B cell (primary cell): Measurements from ENCODE around the gene SLC7A11. TPM values are rescaled to one million over a fixed set of nuclear protein-coding genes. Genes with fewer than 3 reads are reported as not detected.

ENCODE experiments used
- ATAC-seq: fragments of 200-7000 bp; cut with Tn5 transposase; one replicate; pipeline ENCODE4 v1.10.0; 2021; ENCODE audit warnings: low read depth, mild to moderate bottlenecking, moderate number of reproducible peaks, moderate library complexity
- CTCF ChIA-PET: fragments of 350-600 bp; sonication (Branson Sonifier 250); formaldehyde crosslinking; loops from one replicate; lab custom pipeline; 2021; ENCODE audit warnings: antibody characterized with exemption, inconsistent platforms; lab: Charles Lee
- POLR2A ChIA-PET: fragments of 350-600 bp; sonication (Branson Sonifier 250); formaldehyde crosslinking; loops from one replicate; lab custom pipeline; 2021; ENCODE audit warnings: antibody characterized with exemption; lab: Charles Lee
- DNase-seq: peaks from one replicate; pipeline ENCODE4 v3.0.0; 2013
- H2AFZ ChIP-seq: 2 replicates; pipeline ENCODE4 v1.6.1; 2012; ENCODE audit warnings: mild to moderate bottlenecking, low read depth, low read length; ENCODE audit not compliant: insufficient read depth, poor library complexity, severe bottlenecking
- H3K27ac ChIP-seq, 2 donors: 1 replicate in 1 of 2; 2 replicates in 1 of 2; pipeline ENCODE4 v1.5.1; 2012 to 2013; ENCODE audit warnings: low read length in 2 of 2, mild to moderate bottlenecking in 2 of 2, moderate library complexity in 1 of 2
- H3K27me3 ChIP-seq, 4 experiments: fragments of 200-600 bp in 1 of 4; sonication (generic) in 1 of 4; replicated peaks in 1 of 4; 1 replicate in 2 of 4; 2 replicates in 2 of 4; pipeline versions ENCODE4 v1.6.1 to v1.7.0; 2013 to 2016; ENCODE audit warnings: low read length in 3 of 4, mild to moderate bottlenecking in 2 of 4, mixed read lengths in 1 of 4, moderate library complexity in 1 of 4; ENCODE audit not compliant: insufficient read depth in 4 of 4, control insufficient read depth in 3 of 4; ENCODE audit errors: control extremely low read depth in 1 of 4
- H3K36me3 ChIP-seq, 2 experiments: replicated peaks in 1 of 2; 1 replicate in 1 of 2; 2 replicates in 1 of 2; pipeline versions ENCODE4 v1.6.1 to v1.7.1; 2013; ENCODE audit warnings: low read length in 1 of 2; ENCODE audit not compliant: insufficient read depth in 2 of 2, control insufficient read depth in 1 of 2; ENCODE audit errors: control extremely low read depth in 1 of 2, extremely low read depth in 1 of 2
- H3K4me1 ChIP-seq, 2 donors: fragments of 200-600 bp in 1 of 2; sonication (generic) in 1 of 2; 1 replicate in 1 of 2; 2 replicates in 1 of 2; pipeline versions ENCODE4 v1.5.1 to v1.6.1; 2013 to 2017; ENCODE audit warnings: low read length in 2 of 2; ENCODE audit not compliant: control insufficient read depth in 2 of 2, insufficient read depth in 2 of 2
- H3K4me2 ChIP-seq: replicated peaks from 2 replicates; pipeline ENCODE3; 2012; ENCODE audit warnings: mild to moderate bottlenecking, low read depth, low read length; ENCODE audit not compliant: poor library complexity, severe bottlenecking
- H3K4me3 ChIP-seq, 5 experiments: fragments of 200-600 bp in 1 of 5; sonication (generic) in 1 of 5; 1 replicate in 3 of 5; 2 replicates in 2 of 5; pipeline versions ENCODE4 v1.5.1 to v1.7.0; 2011 to 2016; ENCODE audit warnings: low read length in 4 of 5, mild to moderate bottlenecking in 4 of 5, low read depth in 2 of 5, control low read depth in 1 of 5, moderate library complexity in 1 of 5; ENCODE audit not compliant: insufficient read depth in 1 of 5; ENCODE audit errors: control extremely low read depth in 1 of 5, extremely low read depth in 1 of 5
- H3K79me2 ChIP-seq: fragments of 200-600 bp; sonication (generic); one replicate; pipeline ENCODE4 v1.6.0; 2016; ENCODE audit warnings: low read length; ENCODE audit not compliant: control insufficient read depth, insufficient read depth
- H3K9ac ChIP-seq: fragments of 200-600 bp; sonication (generic); 2 replicates; pipeline ENCODE4 v1.6.1; 2017; ENCODE audit warnings: mild to moderate bottlenecking, low read length, moderate library complexity
- H3K9me3 ChIP-seq, 3 donors: one replicate each; pipeline versions ENCODE4 v1.6.1 to v1.7.1; 2013; ENCODE audit warnings: low read length in 2 of 3; ENCODE audit not compliant: control insufficient read depth in 2 of 3, insufficient read depth in 1 of 3; ENCODE audit errors: control extremely low read depth in 1 of 3
- H4K20me1 ChIP-seq: 2 replicates; pipeline ENCODE4 v1.6.0; 2012; ENCODE audit warnings: mild to moderate bottlenecking, low read length; ENCODE audit not compliant: insufficient read depth, control insufficient read depth, poor library complexity, severe bottlenecking
- H3K27ac Mint-ChIP-seq: one replicate; pipeline ENCODE4 v1.8.0; 2021; ENCODE audit warnings: mixed read lengths
- H3K27me3 Mint-ChIP-seq: one replicate; pipeline ENCODE4 v1.8.0; 2021; ENCODE audit warnings: mixed read lengths
- H3K4me1 Mint-ChIP-seq: one replicate; pipeline ENCODE4 v1.8.0; 2021; ENCODE audit warnings: mixed read lengths
- H3K4me3 Mint-ChIP-seq: one replicate; pipeline ENCODE4 v1.8.0; 2021; ENCODE audit warnings: mixed read lengths
- H3K9me3 Mint-ChIP-seq: one replicate; pipeline ENCODE4 v1.8.0; 2022; ENCODE audit warnings: mixed read lengths; ENCODE audit not compliant: insufficient read depth
- EZH2 ChIP-seq: IDR thresholded peaks from 2 replicates; pipeline ENCODE4 v1.6.1; 2012; ENCODE audit warnings: borderline replicate concordance, low read depth, mild to moderate bottlenecking, moderate library complexity, low read length; ENCODE audit not compliant: insufficient read depth, poor library complexity, severe bottlenecking
- WGBS: methylation state at CpG from one replicate; pipeline ENCODE4 v1.1.5; 2013; ENCODE audit warnings: missing lambda C conversion rate; ENCODE audit not compliant: insufficient coverage; 5-methylcytosine and 5-hydroxymethylcytosine counted together
- intact Hi-C: fragments of 100-400 bp; cut with micrococcal nuclease; formaldehyde crosslinking; loops from one replicate; pipeline ENCODE4 v1.10.0; 2022
- polyA plus RNA-seq: library from polyadenylated mRNA; depleted of rRNA; stranded (reverse); fragments of >200 nt; gene quantifications from 2 replicates; pipeline ENCODE4 v1.2.3, GENCODE V29; 2012
- total RNA-seq, 2 donors: library from RNA; stranded (reverse); fragments of 120-200 nt in 1 of 2; gene quantifications; 1 replicate in 1 of 2; 2 replicates in 1 of 2; pipeline versions ENCODE4 v1.2.3 to v1.2.4, GENCODE V29; 2013 to 2022
- TF ChIP-seq, protein P1 (sequence below): fragments of 200-600 bp; IDR thresholded peaks from one replicate; pipeline ENCODE4 v1.8.0; 2022; ENCODE audit warnings: antibody characterized with exemption, mild to moderate bottlenecking

The SLC7A11 gene
- total and polyA plus RNA-seq, 2 donors (not counting 1 experiment from before 2014, with no cell fraction given): 0.01 to 0.22 TPM

DNA sequence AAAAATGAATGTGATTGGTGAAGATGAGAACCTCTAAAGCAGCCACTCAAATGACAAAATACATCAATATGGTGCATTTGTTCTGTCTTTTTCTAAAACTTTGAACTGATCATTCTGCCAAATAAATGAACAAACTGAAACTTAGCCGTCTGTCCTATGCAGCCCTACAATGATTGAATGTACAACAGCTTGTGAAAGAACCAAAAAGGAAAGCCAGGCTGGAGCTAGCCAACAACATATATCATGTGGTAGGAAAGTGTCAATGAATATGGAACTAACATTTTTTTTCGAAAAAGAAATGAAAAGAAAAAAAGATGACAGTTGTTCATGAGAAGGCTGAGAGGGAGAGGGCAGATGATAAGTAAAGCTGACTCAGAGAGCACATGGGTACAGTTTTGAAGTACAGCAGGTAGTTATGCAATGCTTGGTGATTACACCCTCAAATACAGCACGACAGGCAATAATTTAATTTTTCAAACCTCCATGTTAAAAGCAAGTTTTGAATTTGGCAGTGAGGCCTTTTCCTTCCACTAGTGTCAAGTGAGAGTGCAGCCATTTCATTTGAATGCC lies 21.2 kb upstream of the SLC7A11 start:
- H3K9ac ChIP-seq: no peak overlapping the region
- H3K4me3 ChIP-seq: no peak overlapping the region
- intact Hi-C loops: no loop called here
- H3K4me2 ChIP-seq: no peak overlapping the region
- Mint-ChIP-seq H3K27ac (no peak overlapping the region), H3K4me1 (no peaks in the 10 kb centered on the region), H3K4me3 (no peak overlapping the region), H3K27me3 (peaks cover 16% of the 10 kb centered on the region), H3K9me3 (no peaks in the 10 kb centered on the region)
- ATAC-seq: no peak
- H3K36me3 ChIP-seq: no peaks in the 10 kb centered on the region
- ChIA-PET CTCF (no interaction called here), POLR2A (no interaction called here)
- H3K4me1 ChIP-seq: no peaks in the 10 kb centered on the region
- H3K79me2 ChIP-seq: no peaks in the 10 kb centered on the region
- no peaks in the 10 kb centered on the region for H4K20me1 ChIP-seq
- no peaks in the 10 kb centered on the region for H3K9me3 ChIP-seq
- H3K27ac ChIP-seq: no peak overlapping the region
- TF ChIP-seq, protein P1, sequence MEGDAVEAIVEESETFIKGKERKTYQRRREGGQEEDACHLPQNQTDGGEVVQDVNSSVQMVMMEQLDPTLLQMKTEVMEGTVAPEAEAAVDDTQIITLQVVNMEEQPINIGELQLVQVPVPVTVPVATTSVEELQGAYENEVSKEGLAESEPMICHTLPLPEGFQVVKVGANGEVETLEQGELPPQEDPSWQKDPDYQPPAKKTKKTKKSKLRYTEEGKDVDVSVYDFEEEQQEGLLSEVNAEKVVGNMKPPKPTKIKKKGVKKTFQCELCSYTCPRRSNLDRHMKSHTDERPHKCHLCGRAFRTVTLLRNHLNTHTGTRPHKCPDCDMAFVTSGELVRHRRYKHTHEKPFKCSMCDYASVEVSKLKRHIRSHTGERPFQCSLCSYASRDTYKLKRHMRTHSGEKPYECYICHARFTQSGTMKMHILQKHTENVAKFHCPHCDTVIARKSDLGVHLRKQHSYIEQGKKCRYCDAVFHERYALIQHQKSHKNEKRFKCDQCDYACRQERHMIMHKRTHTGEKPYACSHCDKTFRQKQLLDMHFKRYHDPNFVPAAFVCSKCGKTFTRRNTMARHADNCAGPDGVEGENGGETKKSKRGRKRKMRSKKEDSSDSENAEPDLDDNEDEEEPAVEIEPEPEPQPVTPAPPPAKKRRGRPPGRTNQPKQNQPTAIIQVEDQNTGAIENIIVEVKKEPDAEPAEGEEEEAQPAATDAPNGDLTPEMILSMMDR: no peak
- no peak for TF ChIP-seq EZH2
- H2AFZ ChIP-seq: no peak overlapping the region
- WGBS: 0% methylated on average over 1 of the region's 3 CpGs
- DNase-seq: no peak
- no peaks in the 10 kb centered on the region for H3K27me3 ChIP-seq

DNA sequence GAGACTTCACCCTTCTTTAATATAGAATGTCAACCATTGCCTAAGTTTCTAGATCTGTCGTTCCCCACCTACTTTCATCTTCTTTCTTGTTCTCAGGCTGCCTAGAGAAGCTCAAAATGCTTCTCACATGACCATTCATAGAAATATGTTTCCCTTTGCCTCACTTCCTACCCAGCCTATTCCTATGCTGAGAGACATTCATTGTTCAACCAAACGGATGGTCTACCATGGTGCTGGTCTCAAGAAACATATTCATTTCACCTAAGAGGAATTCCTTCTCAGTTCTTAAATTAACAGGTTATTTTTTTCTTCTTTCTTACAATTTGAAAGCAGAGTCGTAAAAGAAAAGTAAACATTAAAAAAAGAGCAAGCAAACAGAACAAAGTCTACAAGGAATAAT lies 20.3 kb upstream of the SLC7A11 start:
- 0% methylated on average over 1 of the region's 3 CpGs for WGBS
- intact Hi-C loops: no loop called here
- Mint-ChIP-seq H3K27me3 (peaks cover 17% of the 10 kb centered on the region), H3K27ac (no peak overlapping the region), H3K4me3 (no peak overlapping the region), H3K9me3 (no peaks in the 10 kb centered on the region), H3K4me1 (no peaks in the 10 kb centered on the region)
- no peak overlapping the region for H3K4me2 ChIP-seq
- H2AFZ ChIP-seq: no peak overlapping the region
- ATAC-seq (no peak), DNase-seq (no peak)
- no peak overlapping the region for H3K4me3 ChIP-seq
- H3K79me2 ChIP-seq: no peaks in the 10 kb centered on the region
- H4K20me1 ChIP-seq: no peaks in the 10 kb centered on the region
- CTCF ChIA-PET: no interaction called here
- no peak for TF ChIP-seq EZH2
- TF ChIP-seq, protein P1: no peak
- H3K27me3 ChIP-seq: no peaks in the 10 kb centered on the region
- no peaks in the 10 kb centered on the region for H3K4me1 ChIP-seq
- no peaks in the 10 kb centered on the region for H3K36me3 ChIP-seq
- POLR2A ChIA-PET: no interaction called here
- no peak overlapping the region for H3K27ac ChIP-seq
- H3K9ac ChIP-seq: no peak overlapping the region
- H3K9me3 ChIP-seq: no peaks in the 10 kb centered on the region
